ENCODE data around the gene SORL1.

- no peak for TF ChIP-seq HDGF (IDR thresholded peaks at IDR 0.05; ENCODE audit: borderline replicate concordance)
- no peak for TF ChIP-seq LEF1 (IDR thresholded peaks at IDR 0.05; ENCODE audit: borderline replicate concordance)
- TF ChIP-seq TARDBP (IDR thresholded peaks at IDR 0.05): no peak
- no peak for TF ChIP-seq NFRKB (IDR thresholded peaks at IDR 0.05)
- TF ChIP-seq SP1 (IDR thresholded peaks at IDR 0.05): no peak
- TF ChIP-seq CTBP1 (IDR thresholded peaks at IDR 0.05; ENCODE audit: borderline replicate concordance): no peak
- TF ChIP-seq FOXM1 (IDR thresholded peaks at IDR 0.05; ENCODE audit: borderline replicate concordance): no peak
- no peak for TF ChIP-seq ZNF384 (IDR thresholded peaks at IDR 0.05)
- TF ChIP-seq BHLHE40 (IDR thresholded peaks at IDR 0.05; ENCODE audit: borderline replicate concordance): no peak
- no peak for TF ChIP-seq L3MBTL2 (conservative IDR thresholded peaks at IDR 0.05)
- no peak for TF ChIP-seq SUZ12 (IDR thresholded peaks at IDR 0.05)
These were observed 14.4 kb upstream of the SORL1 start for GRCh38 chr11:121437686-121438078.
